Mucosa of rectum (tissue), 2 donors: ENCODE measurements around the gene SMIM35.
A peak's percentile ranks its signal among the peaks of the same experiment; 100 is the strongest.

Source experiments
- H3K27ac ChIP-seq, 2 donors: one replicate each; pipeline ENCODE4 v1.7.0; 2013; ENCODE audit warnings: inconsistent platforms in 2 of 2, low read depth in 2 of 2, low read length in 2 of 2
- H3K27me3 ChIP-seq, 2 donors: one replicate each; pipeline ENCODE4 v1.7.0; 2013; ENCODE audit warnings: low read length in 2 of 2; ENCODE audit not compliant: control insufficient read depth in 2 of 2, insufficient read depth in 2 of 2
- H3K36me3 ChIP-seq, 2 donors: one replicate each; pipeline ENCODE4 v1.7.0; 2013; ENCODE audit warnings: low read length in 2 of 2; ENCODE audit not compliant: control insufficient read depth in 2 of 2, insufficient read depth in 2 of 2
- H3K4me1 ChIP-seq, 2 donors: one replicate each; pipeline ENCODE4 v1.7.0; 2013; ENCODE audit warnings: low read length in 2 of 2, mild to moderate bottlenecking in 1 of 2; ENCODE audit not compliant: control insufficient read depth in 2 of 2, insufficient read depth in 2 of 2
- H3K4me3 ChIP-seq, 2 donors: one replicate each; pipeline ENCODE4 v1.7.0; 2013; ENCODE audit warnings: low read length in 2 of 2
- H3K9ac ChIP-seq, 2 donors: one replicate each; pipeline ENCODE4 v1.7.0; 2013; ENCODE audit warnings: low read length in 2 of 2, low read depth in 1 of 2, mild to moderate bottlenecking in 1 of 2
- H3K9me3 ChIP-seq, 2 donors: one replicate each; pipeline ENCODE4 v1.7.0; 2013; ENCODE audit warnings: low read length in 2 of 2; ENCODE audit not compliant: control insufficient read depth in 2 of 2
- donor health status: healthy.
- donor health status: Normal muscosa, but diverticular disease.

Gene SMIM35

DNA sequence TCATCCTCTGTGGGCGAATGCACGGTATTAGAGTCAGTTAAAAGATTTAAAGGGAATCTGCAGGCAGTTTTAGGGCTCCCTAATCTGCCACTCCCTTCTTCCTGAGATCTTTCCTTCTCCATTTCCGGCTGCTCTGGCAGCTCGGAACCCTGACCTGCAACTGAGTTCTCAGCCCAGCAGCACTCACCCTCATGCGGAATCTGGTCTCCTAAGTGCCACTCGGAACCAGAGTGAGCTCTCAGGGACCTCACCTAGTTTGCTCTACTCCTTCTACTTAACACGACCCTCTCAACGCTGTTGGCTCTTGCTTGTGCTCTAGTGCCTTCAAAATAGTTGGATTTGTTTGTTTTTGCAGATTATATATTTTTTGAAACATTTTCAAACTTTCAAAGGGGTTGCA, 119.9 kb downstream of the SMIM35 start:
- Histone ChIP-seq H3K27ac (no peak overlapping the region), H3K9ac (no peak overlapping the region), H3K4me3 (no peak overlapping the region), H3K27me3 (no peaks in the 10 kb centered on the region), H3K4me1 (peaks cover 1 to 8% of the 10 kb centered on the region in 2 donors), H3K9me3 (no peaks in the 10 kb centered on the region), H3K36me3 (no peaks in the 10 kb centered on the region)

DNA sequence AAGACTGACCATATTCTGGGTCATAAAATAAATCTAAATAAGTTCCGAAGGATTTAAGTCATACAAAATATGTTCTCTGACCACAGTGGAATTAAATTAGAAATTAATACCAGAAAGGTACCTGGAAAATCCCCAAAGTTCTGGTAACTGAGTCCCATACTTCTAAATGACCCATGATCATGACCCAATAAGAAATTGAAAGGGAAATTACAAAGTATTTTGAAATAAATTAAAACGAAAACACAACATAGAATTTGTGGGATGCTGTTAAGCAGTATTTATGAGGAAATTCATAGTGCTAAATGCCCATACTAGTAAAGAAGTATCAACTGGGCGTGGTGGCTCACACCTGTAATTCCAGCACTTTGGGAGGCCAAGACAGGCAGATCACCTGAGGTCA, 123.9 kb downstream of the SMIM35 start:
- Histone ChIP-seq H3K9me3 (no peaks in the 10 kb centered on the region), H3K4me1 (no peaks in the 10 kb centered on the region), H3K4me3 (no peak overlapping the region), H3K27ac (no peak overlapping the region), H3K27me3 (no peaks in the 10 kb centered on the region), H3K9ac (no peak overlapping the region), H3K36me3 (no peaks in the 10 kb centered on the region)

DNA sequence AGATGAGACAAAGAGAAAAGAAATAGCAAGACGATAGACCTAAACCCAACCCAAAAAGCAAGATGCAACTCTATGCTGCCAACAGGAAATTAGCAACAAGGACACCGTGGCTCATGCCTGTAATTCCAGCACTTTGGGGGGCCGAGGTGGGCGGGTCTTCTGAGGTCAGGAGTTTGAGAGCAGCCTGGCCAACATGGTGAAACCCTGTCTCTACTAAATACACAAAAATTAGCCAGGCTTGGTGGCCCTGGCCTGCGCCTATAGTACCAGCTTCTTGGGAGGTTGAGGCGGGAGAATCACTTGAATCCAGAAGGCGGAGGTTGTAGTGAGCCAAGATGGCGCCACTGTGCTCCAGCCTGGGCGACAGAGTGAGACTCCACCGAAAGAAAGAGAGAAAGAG, 124.9 kb downstream of the SMIM35 start:
- no peaks in the 10 kb centered on the region for H3K4me1 ChIP-seq
- no peaks in the 10 kb centered on the region for H3K27me3 ChIP-seq
- H3K27ac ChIP-seq, result no peak overlapping the region
- H3K4me3 ChIP-seq, result no peak overlapping the region
- H3K36me3 ChIP-seq, result no peaks in the 10 kb centered on the region
- no peak overlapping the region for H3K9ac ChIP-seq
- H3K9me3 ChIP-seq, result no peaks in the 10 kb centered on the region

DNA sequence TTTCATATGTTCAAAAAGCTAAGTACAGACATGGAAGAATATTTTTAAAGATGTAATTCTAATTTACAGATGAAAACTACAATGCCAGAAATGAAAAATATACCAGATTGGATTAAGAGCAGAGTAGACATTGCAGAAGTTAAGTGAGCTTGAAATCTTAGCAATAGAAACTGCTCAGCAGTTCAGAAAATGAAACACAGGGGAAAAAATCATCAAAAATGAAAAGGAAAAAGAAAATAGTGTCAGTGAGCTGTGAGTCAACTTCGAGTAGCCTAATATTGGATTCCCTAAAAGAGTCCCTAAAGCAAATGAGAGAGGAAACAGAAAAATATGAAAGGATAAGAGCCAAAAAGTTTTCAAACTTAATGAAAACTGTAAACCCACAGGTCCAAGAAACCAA, 126.4 kb downstream of the SMIM35 start:
- Histone ChIP-seq H3K27ac (no peak overlapping the region), H3K27me3 (no peaks in the 10 kb centered on the region)

DNA sequence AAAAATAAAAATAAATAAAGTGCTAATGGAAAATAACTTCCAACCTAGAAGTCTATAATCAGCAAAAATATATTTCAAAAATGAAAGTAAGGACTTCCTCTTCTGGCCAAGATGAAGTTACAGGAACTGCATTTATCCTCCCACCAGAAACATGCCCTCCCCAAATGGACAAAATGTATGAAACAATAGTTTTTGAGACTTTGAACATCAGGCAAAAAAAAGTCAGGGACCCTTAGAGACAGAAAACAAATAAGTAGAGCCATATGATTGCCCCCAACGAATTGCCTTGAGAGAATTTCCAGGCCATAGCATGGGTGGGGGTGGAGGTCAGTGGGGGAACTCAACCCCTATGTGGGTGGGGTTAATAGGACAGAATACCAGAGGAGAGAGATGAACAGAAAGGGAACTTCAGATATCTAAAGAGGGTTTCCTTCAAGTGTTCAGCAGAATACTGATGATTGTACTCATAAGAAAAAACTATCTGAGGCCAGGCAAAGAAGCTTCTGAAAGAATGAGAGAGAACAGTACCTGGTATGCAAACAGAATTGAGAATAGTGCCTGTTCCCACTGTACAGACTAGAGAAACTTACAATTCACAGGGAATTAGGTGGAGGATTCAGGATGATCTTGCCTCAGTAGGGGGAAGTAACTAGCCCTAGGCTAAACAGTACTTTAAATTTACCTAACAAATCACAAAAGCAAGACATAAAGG, 127.2 kb downstream of the SMIM35 start:
- H3K4me3 ChIP-seq, result no peak overlapping the region
- H3K9ac ChIP-seq, result no peak overlapping the region
- H3K27me3 ChIP-seq, result no peaks in the 10 kb centered on the region
- H3K27ac ChIP-seq, result peak overlapping the region in 1 of 2 donors; percentile 3
- H3K9me3 ChIP-seq, result no peaks in the 10 kb centered on the region
- H3K36me3 ChIP-seq, result no peaks in the 10 kb centered on the region
- no peaks in the 10 kb centered on the region for H3K4me1 ChIP-seq

More for the DNA sequence above, 126.4 kb downstream of the SMIM35 start:
- Histone ChIP-seq H3K4me3 (no peak overlapping the region), H3K4me1 (no peaks in the 10 kb centered on the region), H3K9ac (no peak overlapping the region), H3K9me3 (no peaks in the 10 kb centered on the region), H3K36me3 (no peaks in the 10 kb centered on the region)

DNA sequence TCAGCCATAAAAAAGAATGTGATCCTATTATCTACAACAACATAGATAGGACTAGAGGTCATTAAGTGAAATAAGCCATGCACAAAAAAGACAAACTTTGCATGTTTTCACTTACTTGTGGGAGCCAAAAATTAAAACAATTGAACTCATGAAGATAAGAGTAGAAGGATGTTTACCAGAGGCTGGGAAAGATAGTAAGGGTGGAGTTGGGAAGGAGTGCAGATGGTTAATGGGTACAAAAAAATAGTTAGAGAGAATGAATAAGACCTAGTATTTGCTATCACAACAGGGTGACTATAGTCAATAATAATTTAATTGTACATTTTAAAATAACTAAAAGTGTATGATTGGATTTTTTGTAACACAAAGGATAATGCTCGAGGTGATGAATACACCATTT, 127.8 kb downstream of the SMIM35 start:
- no peak overlapping the region for H3K9ac ChIP-seq
- no peaks in the 10 kb centered on the region for H3K9me3 ChIP-seq
- no peaks in the 10 kb centered on the region for H3K4me1 ChIP-seq
- no peak overlapping the region for H3K4me3 ChIP-seq
- H3K36me3 ChIP-seq, result no peaks in the 10 kb centered on the region
- H3K27me3 ChIP-seq, result no peaks in the 10 kb centered on the region
- no peak overlapping the region for H3K27ac ChIP-seq
